GM23248 (cell line): Measurements from ENCODE around the gene VSTM2B.

Experiments
- EZH2 ChIP-seq: fragments of 200-600 bp; sonication (generic); IDR thresholded peaks from 2 replicates; pipeline ENCODE4 v1.6.1; 2018; ENCODE audit warnings: antibody characterized with exemption, mild to moderate bottlenecking; ENCODE audit not compliant: insufficient read depth, poor library complexity, severe bottlenecking
- EZH2phosphoT487 ChIP-seq: fragments of 200-600 bp; sonication (generic); IDR thresholded peaks from 2 replicates; pipeline ENCODE4 v1.6.1; 2018; ENCODE audit warnings: antibody characterized with exemption, moderate library complexity, mild to moderate bottlenecking, low read depth; ENCODE audit not compliant: insufficient read depth

- TF ChIP-seq EZH2phosphoT487 (no peak), EZH2 (no peak)
Observed at GRCh38 chr19:29484876-29485275, 40.9 kb upstream of the VSTM2B start.
